ENCODE data around the gene SPEF1.
"Not testable (repeated sequence)": the region's sequence is repeated elsewhere in the genome, so short reads cannot be mapped to it uniquely, and the experiment has no call there.

The SPEF1 gene, protein sequence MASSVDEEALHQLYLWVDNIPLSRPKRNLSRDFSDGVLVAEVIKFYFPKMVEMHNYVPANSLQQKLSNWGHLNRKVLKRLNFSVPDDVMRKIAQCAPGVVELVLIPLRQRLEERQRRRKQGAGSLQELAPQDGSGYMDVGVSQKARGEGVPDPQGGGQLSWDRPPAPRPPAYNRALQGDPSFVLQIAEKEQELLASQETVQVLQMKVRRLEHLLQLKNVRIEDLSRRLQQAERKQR
- long read RNA-seq, donor 1, result 0 reads
- long read RNA-seq, donor 2, partial matches to known transcripts, result 0 of 1 reads
- long read RNA-seq, donor 2, other reads (novel, unspliced or antisense), result 0 of 1 reads
- long read RNA-seq, donor 3, partial matches to known transcripts, result 0 of 1 reads
- long read RNA-seq, donor 3, other reads (novel, unspliced or antisense), result 0 of 1 reads
- long read RNA-seq, donor 4, partial matches to known transcripts, result 0 of 1 reads
- long read RNA-seq, donor 4, other reads (novel, unspliced or antisense), result 0 of 1 reads
- long read RNA-seq, donor 5, partial matches to known transcripts, result 0 of 3 reads
- long read RNA-seq, donor 5, other reads (novel, unspliced or antisense), result 0 of 3 reads
- long read RNA-seq, donor 6, partial matches to known transcripts, result 0 of 2 reads
- long read RNA-seq, donor 6, other reads (novel, unspliced or antisense), result 0 of 2 reads
- long read RNA-seq, donor 7, partial matches to known transcripts, result 0 of 2 reads
- long read RNA-seq, donor 7, other reads (novel, unspliced or antisense), result 0 of 2 reads
- long read RNA-seq, donor 8, partial matches to known transcripts, result 0 of 2 reads
- long read RNA-seq, donor 8, other reads (novel, unspliced or antisense), result 0 of 2 reads

DNA sequence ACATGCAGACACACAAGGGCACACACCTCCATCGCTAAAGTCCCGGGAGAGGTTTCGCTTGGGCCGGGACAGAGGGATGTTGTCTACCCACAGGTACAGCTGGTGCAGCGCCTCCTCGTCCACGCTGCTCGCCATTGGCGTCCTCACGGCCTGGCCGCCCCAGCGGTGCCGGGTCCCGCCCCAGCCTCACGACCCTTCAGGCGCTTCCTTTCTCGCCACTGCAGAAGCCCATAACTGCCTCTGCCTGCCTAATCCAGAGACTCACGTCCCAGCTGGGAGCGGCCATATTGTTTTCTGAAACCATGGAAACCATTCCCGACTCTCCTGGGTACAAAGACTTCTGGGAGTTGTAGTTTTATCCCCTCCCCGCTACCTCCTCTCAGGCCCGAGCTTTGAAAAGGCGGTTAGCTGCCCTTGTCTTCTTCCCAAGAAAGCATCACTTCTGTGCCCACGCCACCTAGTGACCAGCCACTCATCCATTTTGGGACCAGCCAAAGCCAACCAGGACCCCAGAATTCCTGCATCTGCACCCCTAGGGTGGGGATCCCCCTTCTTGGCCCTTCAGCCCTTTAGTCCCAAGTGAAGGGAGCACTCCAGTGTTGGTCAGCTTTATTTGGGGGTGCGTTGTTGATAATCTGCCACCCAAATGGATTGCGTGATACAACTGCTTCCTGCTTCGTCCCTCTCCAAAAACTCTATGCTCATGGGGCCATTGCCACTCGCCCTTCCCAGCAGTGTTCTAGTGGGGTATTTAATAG lies at the start of gene SPEF1:
SPEF1 (minus strand) TSS at position 296 of the 758 bp plus-strand sequence; CDS start at position 135, 161 bp downstream.
- DNase-seq, result peak; percentile 66

DNA sequence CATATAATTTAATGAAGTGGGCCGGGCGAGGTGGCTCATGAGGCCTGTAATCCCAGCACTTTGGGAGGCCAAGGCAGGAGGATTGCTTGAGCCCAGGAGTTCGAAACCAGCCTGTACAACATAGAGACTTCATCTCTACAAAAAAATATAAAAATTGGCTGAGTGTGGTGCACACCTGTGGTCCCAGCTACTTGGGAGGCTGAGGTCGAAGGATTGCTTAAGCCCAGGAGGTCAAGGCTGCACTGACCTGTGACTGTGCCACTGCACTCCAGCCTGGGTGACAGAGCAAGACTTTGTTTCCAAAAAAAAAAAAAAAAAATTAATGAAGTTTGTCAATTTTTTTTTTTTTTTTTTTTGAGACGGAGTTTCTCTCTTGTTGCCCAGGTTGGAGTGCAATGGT lies 48.6 kb upstream of the SPEF1 start:
- not testable (repeated sequence) for DNase-seq

DNA sequence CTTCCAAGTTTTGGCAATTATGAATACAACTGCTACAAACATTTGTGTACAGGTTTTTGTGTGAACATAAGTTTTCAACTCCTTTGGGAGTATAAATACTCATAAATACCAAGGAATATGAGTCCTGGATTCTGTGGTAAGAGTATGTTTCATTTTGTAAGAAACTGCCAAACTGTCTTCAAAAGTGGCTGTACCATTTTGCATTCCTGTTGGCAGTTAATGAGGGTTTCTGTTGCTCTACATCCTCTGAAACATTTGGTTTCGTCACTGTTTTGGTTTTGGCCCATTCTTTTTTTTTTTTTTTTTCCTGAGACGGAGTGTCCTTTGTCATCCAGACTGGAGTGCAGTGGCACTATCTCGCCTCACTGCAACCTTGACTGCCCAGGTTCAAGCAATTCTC lies 47.5 kb upstream of the SPEF1 start:
- DNase-seq, result no peak

DNA sequence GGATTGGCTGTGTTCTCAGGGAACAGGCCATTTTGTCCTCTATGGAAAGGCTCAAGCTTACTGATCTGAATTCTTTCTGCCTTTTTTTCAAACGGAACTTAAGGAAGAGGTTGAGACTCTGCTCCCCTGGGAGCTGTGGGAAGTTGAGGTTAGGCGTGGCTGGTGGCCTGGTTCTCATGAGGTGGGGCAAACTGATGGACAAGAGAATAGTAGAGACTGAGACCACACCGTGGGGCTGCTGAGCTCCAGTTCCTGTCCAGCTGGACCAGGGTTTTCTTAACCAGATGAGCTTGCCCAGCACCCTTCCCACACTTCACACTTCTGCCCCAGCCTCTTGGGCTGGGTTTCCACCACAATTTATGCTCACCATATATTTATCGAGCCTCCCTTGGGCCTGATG lies 45.2 kb upstream of the SPEF1 start:
- no peak for DNase-seq

DNA sequence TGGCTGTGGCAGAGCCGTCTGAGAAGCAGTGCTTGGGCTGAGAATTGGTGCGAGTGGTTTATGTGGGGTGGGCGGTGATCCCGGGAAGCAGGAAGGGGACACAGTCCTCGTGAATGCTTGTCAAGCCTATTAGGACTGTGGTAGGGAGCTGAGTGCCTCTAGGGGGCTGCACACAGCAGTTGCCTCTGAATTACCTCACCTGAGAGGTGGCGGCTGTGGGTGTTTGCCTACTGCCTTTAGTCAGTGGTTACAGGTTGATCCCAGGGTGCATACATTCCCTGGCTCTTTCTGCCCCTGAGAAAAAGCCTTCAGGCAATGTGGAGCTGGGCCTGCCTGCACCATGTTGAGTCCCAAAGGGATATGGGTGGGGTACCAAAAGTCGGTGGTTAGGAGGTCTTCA lies 44.3 kb upstream of the SPEF1 start:
- DNase-seq, result no peak

DNA sequence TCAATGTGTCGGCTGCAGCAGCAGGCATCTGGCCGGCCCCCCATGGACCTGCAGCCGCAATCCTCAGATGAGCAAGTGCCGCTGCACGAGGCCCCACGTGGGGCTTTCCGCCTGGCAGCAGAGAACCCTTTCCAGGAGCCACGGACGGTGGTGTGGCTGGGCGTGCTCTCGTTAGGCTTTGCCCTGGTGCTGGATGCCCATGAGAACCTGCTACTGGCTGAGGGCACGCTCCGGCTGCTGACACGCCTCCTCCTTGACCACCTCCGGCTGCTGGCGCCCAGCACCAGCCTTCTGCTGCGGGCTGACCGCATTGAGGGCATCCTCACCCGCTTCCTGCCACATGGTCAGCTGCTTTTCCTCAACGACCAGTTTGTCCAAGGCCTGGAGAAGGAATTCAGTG lies 42.6 kb upstream of the SPEF1 start:
- DNase-seq, result no peak

DNA sequence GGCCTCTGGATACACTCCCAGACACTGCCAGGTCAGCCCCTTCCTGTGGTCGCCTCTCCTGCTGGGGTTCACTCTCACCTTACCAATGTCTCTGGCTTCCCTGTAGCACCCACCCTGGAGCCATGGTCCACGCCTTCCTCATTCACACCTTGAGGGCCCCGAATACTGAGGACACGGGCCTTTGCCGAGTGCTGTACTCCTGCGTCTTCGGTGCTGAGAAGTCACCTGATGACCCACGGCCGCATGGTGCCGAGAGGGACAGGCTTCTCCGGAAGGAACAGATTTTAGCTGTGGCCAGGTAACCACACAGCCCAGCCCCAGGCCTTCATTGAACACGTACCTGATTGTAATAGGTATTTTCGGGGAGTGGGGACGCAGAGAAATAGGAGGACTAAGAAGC lies 40.7 kb upstream of the SPEF1 start:
- no peak for DNase-seq

DNA sequence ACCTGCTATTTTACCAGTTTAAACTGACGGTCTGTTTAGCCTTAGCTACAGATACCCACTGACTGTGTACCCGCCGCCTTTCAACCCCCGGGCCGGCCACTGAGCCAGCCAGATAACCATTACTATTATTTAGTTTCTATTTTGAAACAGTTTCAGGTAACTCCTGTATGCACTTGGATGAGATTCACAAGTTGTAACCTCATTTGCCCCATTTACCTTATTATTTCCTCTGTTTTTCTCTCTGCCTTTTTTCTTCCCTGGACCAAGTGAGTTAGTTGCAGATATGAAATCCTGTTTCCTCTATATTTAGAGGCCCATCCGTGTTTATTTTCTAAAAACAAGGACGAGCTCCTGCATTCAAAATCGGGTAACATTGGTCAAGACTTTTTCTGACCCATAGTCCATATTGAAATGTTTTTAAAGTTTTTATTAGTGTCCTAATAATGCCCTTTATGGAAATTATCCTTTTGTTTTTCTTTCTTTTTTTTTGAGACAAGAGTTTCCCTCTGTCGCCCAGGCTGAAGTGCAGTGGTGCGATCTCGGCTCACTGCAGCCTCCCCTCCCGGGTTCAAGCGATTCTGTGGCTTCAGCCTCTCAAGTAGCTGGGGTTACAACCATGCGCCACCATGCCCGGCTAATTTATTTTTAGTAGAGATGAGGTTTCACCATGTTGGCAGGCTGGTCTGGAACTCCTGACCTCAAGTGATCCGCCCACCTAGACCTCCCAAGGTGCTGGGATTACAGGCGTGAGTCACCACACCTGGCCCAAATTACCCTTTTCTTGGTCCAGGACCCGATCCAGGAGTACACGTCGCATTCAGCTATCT lies 39.9 kb upstream of the SPEF1 start:
- peak; percentile 32 for DNase-seq

DNA sequence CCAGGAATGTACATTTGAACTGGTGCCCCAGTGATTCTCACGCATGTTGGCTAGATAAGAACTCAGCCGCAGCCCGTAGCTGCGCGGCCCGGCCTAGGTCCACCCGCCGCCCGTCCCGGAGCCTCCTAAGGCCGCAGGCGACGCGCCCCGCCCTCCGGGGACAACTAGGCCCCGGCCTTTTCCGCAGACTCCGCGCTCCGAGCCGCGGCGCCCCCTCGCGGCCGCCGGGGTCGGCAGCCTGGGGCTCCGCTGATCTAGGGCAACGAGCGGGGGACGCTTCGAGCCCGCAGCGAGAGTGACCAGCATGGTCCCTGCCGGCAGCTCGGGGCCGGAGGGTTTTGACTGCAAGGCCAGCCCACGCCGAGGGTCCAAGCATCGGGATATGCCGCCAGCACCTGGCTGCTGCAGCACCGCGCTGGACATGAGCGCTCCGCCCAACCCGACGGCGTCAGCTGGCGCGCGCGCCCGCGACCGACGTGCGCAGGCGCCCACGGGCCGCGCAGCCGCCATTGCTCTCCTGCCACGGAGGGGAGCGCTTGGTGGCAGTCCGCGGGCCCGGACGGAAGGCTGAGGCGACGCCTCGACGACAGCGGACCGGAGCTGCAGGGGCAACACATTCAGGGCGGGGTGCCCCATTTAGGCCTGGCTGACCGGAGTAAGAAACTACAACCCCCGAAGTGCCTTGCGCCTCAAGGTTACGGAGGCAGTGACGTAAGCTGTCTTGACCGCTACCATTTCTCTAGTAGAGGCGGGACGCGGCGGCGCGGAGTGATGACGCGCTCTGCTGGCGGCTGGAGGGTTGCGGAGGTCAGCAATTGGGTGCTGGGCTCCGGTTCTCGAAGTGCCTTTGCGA lies 39.0 kb upstream of the SPEF1 start, which contains the start of gene AP5S1:
AP5S1 (plus strand) TSS at position 500 of the 853 bp plus-strand sequence. CDS start 1,571 bp downstream, outside the sequence.
- DNase-seq, result peak; percentile 100

DNA sequence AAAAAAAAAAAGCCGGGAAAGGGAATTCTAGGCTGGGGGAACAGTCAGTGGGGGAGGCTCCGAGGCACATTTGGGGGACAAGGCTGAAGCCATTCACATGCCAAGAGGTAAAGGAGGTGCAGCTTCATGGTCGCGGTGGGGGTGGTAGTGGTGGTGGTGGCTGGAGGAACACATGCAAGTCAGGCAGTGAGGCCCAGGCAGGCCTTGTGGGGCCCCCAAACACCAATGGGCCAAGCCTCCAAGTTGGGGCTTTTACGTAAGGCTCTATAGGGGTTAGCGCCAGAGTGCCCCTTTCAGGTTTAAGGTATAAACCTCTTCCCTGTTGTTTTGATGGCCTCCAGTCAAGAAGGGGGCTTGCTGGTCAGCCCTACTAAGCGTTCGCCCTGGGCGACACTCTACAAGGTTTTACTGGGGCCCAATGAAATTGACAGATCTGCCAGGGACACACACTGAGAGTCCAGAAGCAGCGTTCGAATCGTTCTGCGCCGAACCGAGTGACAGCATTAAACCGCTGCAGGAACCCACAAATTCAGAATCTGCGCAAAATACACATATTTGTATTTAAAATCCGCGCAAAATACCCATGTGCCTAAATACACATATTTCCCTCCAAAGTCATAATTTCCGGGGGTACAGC lies 38.3 kb upstream of the SPEF1 start:
- no peak for DNase-seq

DNA sequence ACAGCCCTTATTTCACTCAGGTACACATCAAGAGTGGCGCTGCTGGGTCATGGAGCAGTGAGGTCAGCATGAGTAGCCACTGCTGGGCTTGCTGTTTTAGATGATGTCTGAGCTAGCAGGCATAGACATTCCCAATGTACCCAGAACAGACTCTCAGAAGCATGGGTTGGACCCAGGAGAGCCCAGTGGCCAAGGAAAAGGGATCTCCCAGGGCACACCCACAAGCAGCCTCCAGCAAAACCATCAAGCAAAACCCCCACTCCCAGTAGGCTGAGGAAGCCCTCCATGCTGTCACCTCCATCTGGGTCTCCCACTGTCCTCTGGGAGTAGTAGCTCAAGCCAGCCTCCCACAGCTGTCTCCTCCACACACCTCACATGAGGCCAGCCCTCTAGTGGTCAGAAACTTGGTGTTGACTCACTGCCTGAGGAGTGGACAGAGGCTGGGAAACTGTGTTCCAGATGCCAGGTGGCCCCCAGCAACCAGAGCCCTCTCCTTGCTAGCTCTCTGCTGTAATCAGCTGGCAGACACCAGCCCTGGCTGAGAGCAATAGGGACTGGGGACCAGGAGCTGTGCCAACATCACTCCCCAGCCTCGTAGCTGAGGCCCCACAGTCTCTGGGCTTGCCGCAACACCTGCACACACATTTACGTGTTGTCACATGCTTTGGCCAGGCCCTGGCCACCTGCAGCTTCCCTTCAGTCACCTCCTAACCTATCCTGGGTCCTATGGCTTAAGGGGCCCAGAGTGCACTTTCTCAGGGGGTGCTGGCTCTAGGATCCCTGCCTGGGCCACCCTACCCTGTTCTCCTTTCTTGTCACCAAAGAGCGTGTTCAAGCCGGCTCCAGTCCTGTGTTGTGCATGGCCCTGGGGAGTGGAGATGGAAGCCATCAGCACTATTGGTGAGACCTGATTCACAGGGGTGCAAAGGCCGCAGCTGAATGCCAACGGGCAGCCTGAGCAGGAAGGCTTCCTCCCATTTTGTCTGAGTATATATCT lies 37.2 kb upstream of the SPEF1 start:
- peak; percentile 41 for DNase-seq

DNA sequence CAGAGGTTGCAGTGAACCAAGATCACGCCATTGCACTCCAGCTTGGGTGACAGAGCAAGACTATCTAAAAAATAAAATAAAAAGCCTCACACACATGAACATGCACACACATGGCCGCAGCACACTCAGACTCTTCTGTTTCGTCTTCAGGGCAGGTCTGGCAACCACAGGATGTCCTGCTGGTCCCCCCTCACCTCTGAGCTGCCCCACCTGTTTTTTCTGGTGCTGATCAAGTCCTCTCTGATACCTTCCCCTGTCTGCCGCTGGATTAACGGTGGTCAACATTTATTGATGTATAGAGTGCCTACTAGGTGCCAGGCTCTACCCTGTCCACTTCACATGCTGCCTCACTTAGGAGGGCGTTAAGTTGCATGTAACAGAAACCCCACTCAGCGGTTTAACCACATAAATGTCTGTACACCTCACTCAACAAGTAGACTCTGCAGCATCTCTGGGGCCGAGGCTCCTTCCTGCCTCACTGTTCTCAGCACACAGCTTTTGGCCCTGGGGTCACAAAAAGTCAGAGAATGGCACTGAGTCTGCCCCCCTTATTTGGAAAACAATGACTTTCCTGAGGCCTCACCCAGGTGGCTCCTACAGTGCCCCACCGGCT lies 34.6 kb upstream of the SPEF1 start:
- DNase-seq, result no peak

DNA sequence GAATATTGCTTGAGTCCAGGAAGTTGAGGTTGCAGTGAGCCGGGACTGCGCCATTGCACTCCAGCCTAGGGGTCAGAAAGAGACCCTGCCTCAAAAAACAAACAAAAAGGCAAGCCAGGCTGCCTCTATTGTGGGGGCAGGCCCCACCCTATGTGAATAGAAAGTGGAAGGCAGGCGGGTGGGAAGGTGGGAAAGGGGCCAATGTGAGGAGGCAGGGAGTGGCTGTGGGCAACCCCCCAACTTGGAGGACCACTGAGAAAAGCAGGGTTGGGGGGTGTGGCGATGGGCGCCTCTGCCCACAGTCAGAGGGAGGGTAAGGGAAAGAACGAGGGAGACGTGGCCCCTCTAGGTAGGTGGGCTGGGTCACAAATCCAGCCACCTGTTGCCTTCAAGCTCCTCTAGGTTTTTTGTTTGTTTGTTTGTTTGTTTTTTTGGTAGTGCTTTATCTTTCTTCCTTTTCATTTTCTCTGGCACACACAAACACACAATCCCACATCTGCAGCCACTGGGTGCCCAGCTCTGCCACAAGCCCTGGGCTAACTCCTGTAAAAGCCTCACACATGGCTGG lies 33.8 kb upstream of the SPEF1 start:
- no peak for DNase-seq

DNA sequence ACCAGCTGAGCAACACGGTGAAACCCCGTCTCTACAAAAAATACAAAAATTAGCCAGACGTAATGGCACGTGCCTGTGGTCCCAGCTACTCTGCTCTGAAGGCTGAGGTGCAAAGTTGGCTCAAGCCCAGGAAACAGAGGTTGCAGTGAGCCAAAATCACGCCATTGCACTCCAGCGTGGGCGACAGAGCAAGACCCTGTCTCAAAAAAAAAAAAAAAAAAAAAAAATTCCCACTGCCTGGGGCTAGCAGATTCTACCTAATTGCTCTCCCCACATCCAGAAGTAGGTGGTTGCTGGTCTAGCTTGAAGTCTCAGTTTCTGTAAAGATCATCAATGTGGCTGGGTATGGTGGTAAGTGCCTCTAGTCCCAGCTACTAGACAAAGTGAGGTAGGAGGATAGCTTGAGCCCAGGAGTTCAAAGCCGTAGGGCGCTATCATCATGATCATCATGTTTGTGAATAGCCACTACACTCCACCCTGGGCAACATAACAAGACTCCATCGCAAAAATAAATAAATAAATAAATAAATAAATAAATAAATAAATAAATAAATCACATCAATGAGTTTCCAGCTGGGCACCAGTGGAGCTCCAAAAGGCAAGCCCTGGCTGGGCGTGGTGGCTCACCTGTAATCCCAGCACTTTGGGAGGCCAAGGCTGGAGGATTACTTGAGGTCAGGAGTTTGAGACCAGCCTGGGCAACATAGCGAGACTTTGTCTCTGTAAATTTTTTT lies 32.8 kb upstream of the SPEF1 start:
- no peak for DNase-seq

DNA sequence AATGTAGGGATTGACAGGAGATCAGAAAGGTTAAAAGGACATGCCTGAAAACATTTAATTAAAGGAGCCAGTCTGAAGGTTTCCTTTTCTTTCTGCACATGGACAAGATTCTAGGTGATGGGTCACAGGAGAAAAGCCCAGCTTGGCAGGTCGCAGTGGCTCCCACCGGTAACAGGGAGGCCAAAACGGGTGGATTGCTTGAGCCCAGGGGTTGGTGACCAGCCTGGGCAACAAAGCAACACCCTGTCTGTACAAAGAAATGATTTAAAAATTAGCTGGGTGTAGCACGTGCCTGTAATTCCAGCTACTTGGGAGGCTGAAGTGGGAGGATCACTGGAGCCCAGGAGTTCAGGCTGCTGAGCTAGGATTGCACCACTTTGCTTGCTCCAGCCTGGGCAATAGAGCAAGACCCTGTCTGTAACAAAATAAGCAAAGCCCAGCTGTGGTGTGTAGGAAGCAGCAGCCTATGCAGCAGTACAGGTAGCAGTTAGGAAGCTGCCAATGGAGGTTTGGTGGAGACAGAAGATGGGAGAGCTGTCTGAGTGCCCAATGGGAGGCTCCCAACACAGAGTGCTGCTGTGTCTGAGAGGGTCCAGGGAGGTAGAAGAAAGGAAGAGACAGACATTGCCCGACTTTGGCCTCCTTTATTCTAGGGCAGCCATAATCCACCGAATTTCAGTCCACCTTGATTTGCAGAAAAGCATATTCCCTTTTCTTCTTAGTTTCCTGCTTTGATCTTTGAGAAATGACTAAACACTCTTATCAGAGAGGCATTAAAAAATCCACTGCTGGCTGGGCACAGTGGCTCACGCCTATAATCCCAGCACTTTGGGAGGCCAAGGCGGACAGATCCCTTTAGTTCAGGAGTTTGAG lies 32.0 kb upstream of the SPEF1 start:
- DNase-seq, result no peak

DNA sequence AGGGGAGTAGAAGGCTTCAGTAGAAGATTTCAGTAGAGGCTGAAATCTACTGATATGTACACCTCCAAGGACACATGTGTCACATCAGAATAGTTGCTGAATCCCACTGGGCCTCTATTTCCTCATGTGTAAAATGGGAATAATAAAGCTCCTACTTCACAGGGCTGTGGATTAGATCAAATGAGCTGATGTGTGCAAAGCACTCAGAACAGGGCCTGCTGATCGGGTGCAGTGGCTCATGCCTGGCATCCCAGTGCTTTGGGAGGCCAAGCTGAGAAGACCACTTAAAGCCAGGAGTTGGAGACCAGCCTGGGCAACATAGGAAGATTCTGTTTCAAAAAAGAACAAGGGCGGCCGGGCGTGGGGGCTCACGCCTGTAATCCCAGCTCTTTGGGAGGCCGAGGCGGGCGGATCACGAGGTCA lies 31.0 kb upstream of the SPEF1 start:
- DNase-seq, result no peak
